Measurements from ENCODE around the gene GRID2. TPM values are rescaled to one million over a fixed set of nuclear protein-coding genes. Genes with fewer than 3 reads are reported as not detected.
"Not testable (repeated sequence)": the region's sequence is repeated elsewhere in the genome, so short reads cannot be mapped to it uniquely, and the experiment has no call there.

The GRID2 gene
- total RNA-seq, 4 donors from 2014 or later, result 0.16 TPM; not detected in 3

DNA sequence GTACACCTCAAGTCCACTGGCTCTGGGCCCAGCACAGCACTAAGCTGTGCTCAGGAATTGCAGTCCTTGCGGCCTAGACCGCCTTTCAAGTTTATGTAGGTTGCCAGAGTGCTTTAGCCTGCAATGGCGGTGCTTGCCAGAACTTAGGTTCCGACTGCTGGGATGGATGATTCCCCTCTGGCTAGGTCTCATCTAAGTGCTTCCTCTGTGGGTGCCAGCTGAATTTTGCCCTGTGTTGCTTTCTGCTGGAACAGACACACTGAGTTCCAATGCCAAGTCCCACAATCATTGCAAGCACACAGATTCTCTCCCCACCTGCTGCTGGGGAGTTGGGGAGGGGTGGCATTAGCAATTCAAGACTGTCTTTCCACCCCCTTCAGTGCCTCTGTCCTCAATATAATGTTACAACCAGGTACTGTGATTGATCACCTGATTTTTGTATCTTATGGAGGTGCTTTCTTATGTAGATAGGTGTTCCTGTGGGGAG lies 129.5 kb downstream of the GRID2 start:
- Histone ChIP-seq H3K4me1 (no peaks in the 10 kb centered on the region), H3K36me3 (no peaks in the 10 kb centered on the region), H3K27me3 (no peaks in the 10 kb centered on the region), H3K27ac (no peak overlapping the region), H3K4me3 (no peak overlapping the region), H3K9me3 (no peaks in the 10 kb centered on the region)
- intact Hi-C loops (cut with DNase I; ENCODE audit: low total_unique reads), result no loop called here
- no peak for DNase-seq
- WGBS, 2 donors (ENCODE audit: low coverage in 1 of 2), result 82 to 91% methylated on average over 2 to 4 of the region's 4 CpGs
- in situ Hi-C loops (cut with MboI; ENCODE audit: low pct_ligation_motif_present in 1 of 4, low pct_unique_long_range_greater_than_20kb in 1 of 4, low sequenced_read_pairs in 3 of 4), result no loop called here
- TF ChIP-seq, protein P1, sequence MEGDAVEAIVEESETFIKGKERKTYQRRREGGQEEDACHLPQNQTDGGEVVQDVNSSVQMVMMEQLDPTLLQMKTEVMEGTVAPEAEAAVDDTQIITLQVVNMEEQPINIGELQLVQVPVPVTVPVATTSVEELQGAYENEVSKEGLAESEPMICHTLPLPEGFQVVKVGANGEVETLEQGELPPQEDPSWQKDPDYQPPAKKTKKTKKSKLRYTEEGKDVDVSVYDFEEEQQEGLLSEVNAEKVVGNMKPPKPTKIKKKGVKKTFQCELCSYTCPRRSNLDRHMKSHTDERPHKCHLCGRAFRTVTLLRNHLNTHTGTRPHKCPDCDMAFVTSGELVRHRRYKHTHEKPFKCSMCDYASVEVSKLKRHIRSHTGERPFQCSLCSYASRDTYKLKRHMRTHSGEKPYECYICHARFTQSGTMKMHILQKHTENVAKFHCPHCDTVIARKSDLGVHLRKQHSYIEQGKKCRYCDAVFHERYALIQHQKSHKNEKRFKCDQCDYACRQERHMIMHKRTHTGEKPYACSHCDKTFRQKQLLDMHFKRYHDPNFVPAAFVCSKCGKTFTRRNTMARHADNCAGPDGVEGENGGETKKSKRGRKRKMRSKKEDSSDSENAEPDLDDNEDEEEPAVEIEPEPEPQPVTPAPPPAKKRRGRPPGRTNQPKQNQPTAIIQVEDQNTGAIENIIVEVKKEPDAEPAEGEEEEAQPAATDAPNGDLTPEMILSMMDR (IDR thresholded peaks at IDR 0.05), result no peak
- no peak for TF ChIP-seq POLR2AphosphoS5 (IDR thresholded peaks at IDR 0.05)
- no peak for TF ChIP-seq EP300 (IDR thresholded peaks at IDR 0.05; ENCODE audit: low read depth)
- TF ChIP-seq POLR2A (IDR thresholded peaks at IDR 0.05), result no peak

DNA sequence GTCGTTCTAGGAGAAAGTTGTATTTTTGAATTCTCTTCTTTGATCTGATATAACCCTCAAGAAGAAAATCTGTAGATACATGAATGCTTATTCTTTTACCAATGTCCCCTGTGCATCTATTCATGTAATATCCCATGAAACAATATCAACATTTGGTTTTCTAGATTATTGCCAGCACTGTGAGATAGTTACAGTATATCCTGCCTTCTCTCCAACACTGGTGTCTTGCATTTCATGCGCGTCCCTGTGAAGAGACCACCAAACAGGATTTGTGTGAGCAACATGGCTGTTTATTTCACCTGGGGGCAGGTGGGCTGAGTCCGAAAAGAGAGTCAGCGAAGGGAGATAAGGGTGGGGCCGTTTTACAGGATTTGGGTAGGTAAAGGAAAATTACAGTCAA lies 135.0 kb downstream of the GRID2 start:
- intact Hi-C loops (cut with DNase I; ENCODE audit: low total_unique reads), result not testable (repeated sequence)

DNA sequence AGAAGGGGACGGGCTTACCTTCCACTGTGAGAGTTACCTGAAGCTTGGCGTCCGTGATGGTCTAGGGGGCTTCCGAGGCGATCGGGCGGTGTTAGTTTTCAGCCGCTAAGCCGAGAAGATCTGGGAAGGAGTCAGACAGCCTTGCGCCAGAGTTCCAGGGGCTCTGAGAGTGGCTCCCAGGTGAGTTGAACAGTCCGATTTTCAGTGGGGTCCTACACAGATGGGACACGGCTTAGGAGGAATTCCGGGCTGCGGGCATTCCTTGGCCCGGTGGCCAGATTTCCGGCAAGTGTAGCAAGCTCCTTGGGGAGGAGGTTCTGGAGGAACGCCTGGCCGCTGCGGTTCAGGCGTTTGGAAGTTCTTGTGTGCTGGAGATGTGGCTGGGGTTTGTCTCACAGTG lies 138.4 kb downstream of the GRID2 start:
- intact Hi-C loops (cut with DNase I; ENCODE audit: low total_unique reads); H3K36me3 ChIP-seq; H3K27ac ChIP-seq; in situ Hi-C loops (cut with MboI; ENCODE audit: low pct_ligation_motif_present in 1 of 4, low pct_unique_long_range_greater_than_20kb in 1 of 4, low sequenced_read_pairs in 3 of 4); DNase-seq; H3K27me3 ChIP-seq; H3K4me3 ChIP-seq; H3K9me3 ChIP-seq; H3K4me1 ChIP-seq: not testable (repeated sequence)
- WGBS, 2 donors (ENCODE audit: low coverage in 1 of 2), result 94 to 98% methylated on average over 9 to 13 of the region's 20 CpGs

More for the DNA sequence above, 135.0 kb downstream of the GRID2 start:
- H3K27ac ChIP-seq; H3K36me3 ChIP-seq; H3K4me3 ChIP-seq; DNase-seq; H3K4me1 ChIP-seq; H3K27me3 ChIP-seq; in situ Hi-C loops (cut with MboI; ENCODE audit: low pct_ligation_motif_present in 1 of 4, low pct_unique_long_range_greater_than_20kb in 1 of 4, low sequenced_read_pairs in 3 of 4); H3K9me3 ChIP-seq: not testable (repeated sequence)
- WGBS, 2 donors (ENCODE audit: low coverage in 1 of 2), result 43 to 76% methylated on average over 1 to 6 of the region's 6 CpGs

DNA sequence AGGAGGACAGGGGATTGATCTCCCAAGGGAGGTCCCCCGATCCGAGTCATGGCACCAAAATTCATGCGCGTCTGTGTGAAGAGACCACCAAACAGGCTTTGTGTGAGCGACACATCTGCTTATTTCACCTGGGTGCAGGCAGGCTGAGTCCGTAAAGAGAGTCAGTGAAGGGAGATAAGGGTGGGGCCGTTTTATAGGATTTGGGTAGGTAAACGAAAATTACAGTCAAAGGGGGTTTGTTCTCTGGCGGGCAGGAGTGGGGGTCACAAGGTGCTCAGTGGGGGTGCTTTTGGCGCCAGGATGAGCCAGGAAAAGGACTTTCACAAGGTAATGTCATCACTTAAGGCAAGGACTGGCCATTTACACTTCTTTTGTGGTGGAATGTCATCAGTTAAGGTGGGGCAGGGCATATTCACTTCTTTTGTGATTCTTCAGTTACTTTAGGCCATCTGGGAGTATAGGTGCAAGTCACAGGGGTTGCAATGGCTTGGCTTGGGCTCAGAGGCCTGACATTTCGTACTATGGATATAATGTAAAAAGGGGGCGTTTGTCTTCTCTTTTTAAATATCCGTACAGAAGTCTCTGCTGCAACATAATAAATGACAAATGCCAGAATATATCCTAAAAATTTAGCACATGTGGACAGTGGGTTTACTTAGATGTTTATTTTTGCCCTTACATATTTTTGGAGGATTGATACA lies 140.5 kb downstream of the GRID2 start:
- H3K27me3 ChIP-seq; H3K27ac ChIP-seq; H3K4me3 ChIP-seq; in situ Hi-C loops (cut with MboI; ENCODE audit: low pct_ligation_motif_present in 1 of 4, low pct_unique_long_range_greater_than_20kb in 1 of 4, low sequenced_read_pairs in 3 of 4); intact Hi-C loops (cut with DNase I; ENCODE audit: low total_unique reads); H3K4me1 ChIP-seq; H3K9me3 ChIP-seq; DNase-seq; H3K36me3 ChIP-seq: not testable (repeated sequence)
- 78 to 89% methylated on average over 7 to 13 of the region's 13 CpGs for WGBS, 2 donors (ENCODE audit: low coverage in 1 of 2)

DNA sequence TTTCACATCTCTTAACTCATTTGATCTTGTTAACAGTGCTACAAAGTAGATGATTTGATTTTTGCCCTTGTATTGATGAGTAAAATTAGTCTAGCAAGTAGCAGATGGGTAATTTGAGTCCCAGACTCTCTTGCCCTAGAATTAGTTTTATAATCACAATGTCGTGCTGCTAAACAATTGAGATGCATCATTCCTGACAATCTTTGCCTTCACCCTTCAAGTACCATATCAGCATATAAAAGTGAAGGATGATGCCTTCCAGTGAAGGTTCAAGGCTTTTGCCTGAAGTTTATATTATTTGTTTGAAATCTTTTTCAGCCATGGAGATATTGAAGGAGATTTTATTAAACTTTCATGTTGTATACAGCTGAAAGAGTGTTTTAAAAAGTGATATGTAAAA lies 141.4 kb downstream of the GRID2 start:
- in situ Hi-C loops (cut with MboI; ENCODE audit: low pct_ligation_motif_present in 1 of 4, low pct_unique_long_range_greater_than_20kb in 1 of 4, low sequenced_read_pairs in 3 of 4) (no loop called here), intact Hi-C loops (cut with DNase I; ENCODE audit: low total_unique reads) (no loop called here)
- no peak overlapping the region for H3K27ac ChIP-seq
- H3K9me3 ChIP-seq, result no peaks in the 10 kb centered on the region
- H3K27me3 ChIP-seq, result no peaks in the 10 kb centered on the region
- no peak overlapping the region for H3K4me3 ChIP-seq
- no peaks in the 10 kb centered on the region for H3K4me1 ChIP-seq
- WGBS, 2 donors (ENCODE audit: low coverage in 1 of 2), result 45 to 50% methylated on average over 1 of the region's 1 CpG
- TF ChIP-seq, protein P1 (IDR thresholded peaks at IDR 0.05), result no peak
- TF ChIP-seq EP300 (IDR thresholded peaks at IDR 0.05; ENCODE audit: low read depth) (no peak), POLR2A (IDR thresholded peaks at IDR 0.05) (no peak), POLR2AphosphoS5 (IDR thresholded peaks at IDR 0.05) (no peak)
- DNase-seq, result no peak
- H3K36me3 ChIP-seq, result no peaks in the 10 kb centered on the region

Measured in transverse colon (tissue), 4 donors.